HG03025 (cell line): Measurements from ENCODE around the gene NAB2.
"Not testable (repeated sequence)": the region's sequence is repeated elsewhere in the genome, so short reads cannot be mapped to it uniquely, and the experiment has no call there.

Experiments
- ATAC-seq: cut with Tn5 transposase; IDR thresholded peaks from one replicate; pipeline ENCODE4 v1.9.1; 2021; ENCODE audit warnings: mild to moderate bottlenecking, moderate library complexity; ENCODE audit not compliant: unreplicated experiment, low FRiP score

The NAB2 gene

DNA sequence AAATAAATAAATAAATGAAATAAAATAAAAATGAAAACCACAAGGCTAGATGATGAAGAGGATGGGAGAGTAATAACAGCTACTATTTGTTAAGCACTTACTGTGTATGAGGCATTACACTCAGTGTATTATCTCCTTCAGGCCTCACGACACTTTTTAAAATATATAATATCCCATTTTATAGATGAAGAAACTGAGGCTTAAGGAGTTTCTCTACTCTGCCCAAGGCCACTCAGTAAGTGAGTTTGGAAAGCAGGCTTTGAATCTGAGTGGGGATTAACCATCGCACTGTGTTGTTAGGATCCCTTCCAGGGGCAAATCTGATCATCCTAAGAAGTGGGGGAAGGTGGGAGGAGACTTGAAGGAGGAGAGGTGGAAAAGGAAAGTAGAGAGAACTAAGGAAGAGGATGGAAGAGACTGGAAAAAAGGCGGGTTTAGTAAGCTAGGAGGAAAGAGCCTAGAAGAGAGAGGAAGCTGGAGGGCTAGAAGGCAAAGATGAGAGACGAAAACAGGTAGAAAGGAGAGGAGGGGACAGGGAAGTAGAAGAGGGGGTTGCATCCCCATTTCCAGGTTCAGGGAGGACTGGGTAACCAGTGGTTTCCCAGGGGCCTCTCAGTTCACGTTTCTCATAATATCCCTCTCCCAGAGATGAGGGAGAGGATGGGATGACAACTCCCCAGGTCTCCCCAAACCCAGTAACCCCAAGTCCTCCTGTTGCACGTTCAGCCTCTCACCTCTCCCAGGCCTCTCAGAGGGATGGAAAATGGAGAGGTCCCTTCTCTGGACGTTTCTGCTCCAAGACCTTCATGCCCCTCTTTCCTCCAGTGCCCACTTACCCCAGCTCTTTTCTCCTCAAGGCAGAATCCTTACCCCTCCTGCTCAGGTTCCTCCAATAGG is 20.5 kb downstream of the NAB2 start:
- no peak for ATAC-seq

DNA sequence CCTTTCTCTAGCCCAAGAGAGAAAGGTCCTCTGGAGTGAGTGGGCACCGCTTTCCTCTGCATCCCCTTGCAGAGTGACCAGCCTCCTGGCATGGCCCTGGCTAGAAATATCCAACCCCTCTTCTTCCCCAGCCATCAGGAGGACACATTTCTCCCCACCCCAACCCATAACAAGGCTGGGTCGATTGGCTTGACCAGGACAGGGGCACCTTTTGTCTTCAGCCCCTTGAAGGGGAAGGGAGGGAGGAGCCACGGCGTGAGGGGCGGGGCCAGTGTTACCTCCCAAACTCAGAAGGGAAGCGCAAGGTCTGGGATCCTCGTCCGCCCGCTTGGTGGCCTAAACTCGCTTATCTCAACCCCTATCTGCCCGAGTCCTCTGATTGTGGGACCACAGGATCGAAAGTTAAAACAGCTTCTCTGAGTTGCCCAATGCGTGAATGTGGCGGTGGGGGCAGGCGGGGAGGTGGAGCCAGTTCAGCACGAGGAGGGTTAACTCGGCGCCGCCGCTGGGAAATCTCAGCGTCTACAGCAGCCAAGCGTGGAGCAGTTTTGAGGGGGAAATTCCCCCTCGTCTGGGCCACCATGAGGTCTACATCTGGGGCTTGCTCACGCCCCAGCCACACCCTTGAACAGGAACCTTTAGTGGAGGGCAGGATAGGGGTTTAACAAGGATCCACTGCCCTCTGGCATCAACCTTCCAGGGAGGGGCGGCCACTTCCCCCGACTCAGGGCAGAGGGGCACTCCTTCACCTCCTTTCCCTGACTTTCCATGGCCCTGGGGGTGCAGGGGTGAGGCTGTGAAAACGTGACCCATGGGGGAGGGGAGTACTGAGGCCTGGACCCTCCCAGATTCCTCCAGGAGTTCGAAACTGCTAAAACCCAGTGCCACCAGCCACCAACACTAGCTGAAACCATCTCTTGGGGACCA is 21.5 kb downstream of the NAB2 start:
- ATAC-seq = no peak

- ATAC-seq = peak; percentile 60
Observed at GRCh38 chr12:57111031-57111734, 22.3 kb downstream of the NAB2 start, which contains the start of gene STAT6. Gene STAT6, minus strand, starts transcription at chr12:57111362. Its CDS starts 3,084 bp downstream, at chr12:57108278.

- ATAC-seq = no peak
Observed at GRCh38 chr12:57112492-57113294, 23.8 kb downstream of the NAB2 start.

- no peak for ATAC-seq
Observed at GRCh38 chr12:57116580-57117281, 27.8 kb downstream of the NAB2 start.

GRCh38 chr12:57118711-57119271 is 29.9 kb downstream of the NAB2 start:
- no peak for ATAC-seq

DNA sequence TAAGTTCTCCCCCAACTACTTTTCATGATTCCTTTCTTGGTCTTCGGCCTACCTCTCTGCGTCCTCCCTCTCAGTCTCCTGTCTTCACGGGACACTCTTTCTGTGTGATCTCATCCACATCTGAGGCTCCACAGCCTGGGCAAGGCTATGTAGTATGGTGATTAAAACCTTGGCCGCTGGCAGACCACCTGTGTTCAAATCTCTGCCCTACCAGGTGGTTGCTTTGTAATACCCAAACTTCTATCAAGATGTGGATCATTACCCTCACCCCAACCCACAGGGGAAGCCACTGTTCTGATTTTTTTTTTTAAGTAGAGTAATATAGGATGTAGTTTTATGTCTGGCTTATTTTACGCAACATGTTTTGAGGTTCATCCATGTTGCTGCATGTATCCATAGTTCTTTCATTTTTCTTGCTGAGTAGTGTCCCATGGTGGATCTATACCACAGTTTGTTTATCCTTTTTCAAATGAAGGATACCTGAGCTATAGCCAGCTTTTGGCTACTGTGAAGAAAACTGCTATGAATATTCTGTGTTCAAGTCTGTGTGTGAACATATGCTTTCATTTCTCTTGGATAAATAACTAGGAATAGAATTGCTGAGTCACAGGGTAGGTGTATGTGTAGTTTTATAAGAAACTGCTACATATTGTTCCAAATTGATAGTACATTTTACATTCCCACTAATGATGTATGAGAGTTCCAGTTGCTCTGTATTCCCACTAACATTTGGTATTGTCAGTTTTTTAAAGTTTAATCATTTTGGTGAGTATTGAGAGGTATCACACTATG is 30.6 kb downstream of the NAB2 start:
- ATAC-seq = no peak

GRCh38 chr12:57120718-57121117 is 31.8 kb downstream of the NAB2 start:
- ATAC-seq = not testable (repeated sequence)

DNA sequence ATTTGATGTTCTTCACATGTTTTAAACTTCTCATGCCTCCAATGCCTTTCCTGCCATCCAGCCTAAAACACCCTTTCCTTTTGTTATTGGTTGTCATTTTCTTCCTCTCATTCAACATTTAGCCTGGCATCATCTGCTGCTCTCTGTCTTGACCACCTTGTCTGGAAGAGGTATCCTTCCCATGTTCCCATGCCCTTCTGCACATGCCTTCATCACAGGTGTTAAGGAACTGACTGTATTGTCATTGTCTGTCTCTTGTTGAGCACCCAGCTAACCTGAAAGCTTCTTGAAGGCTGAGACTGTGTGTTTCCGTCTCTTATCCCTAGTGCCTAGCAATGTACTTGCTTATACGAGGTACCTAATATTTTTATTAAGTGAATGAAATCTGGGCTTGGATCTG is 34.9 kb downstream of the NAB2 start:
- ATAC-seq = no peak

GRCh38 chr12:57124261-57124877 is 35.5 kb downstream of the NAB2 start:
- no peak for ATAC-seq

DNA sequence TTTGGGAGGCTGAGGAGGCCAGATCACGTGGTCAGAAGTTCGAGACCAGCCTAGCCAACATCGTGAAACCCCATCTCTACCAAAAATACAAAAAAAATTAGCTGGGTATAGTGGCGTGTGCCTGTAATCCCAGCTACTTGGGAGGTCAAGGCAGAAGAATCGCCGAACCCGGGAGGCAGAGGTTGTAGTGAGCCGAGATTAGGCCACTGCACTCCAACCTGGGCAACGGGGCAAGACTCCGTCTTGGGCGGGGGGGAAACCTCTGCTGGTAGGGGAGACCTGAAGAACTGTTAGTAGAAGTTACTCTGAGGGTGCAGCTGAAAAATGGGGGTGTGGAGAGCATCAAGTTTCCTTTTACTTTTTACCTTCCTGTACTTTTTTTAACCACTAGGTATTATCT is 37.1 kb downstream of the NAB2 start:
- no peak for ATAC-seq

- no peak for ATAC-seq
Observed at GRCh38 chr12:57126561-57126960, 37.6 kb downstream of the NAB2 start.

DNA sequence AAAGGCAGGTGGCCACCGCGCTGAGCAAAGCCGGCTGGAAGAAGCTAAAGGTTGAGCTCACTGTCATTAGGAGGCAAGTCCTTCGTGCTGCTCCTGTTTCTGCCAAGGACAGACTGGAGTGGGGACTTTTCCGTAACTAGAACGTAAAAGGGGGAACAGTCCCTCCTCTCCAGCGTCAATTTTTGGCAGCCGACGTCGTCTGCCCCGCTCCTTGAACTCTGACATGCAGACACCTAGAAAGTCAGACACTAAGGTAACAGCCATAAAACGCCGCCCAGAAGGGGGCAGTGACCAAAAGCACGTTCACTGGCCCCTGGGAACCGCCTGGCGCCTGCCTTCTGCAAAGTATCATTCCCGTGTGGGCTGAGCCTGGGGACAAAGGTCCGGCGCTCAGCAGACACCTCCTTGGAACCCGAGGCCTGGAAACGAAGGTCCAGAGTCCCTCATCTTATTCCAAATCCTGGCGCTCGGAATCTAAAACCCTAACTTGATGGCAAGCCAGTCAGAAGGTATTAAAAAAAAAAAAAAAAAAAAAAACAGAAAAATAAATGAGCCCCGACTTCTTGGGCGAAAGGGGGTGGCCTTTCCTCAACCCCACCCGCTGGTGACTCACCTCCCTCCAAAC is 38.3 kb downstream of the NAB2 start:
- ATAC-seq = no peak

- ATAC-seq = no peak
Observed at GRCh38 chr12:57127726-57128518, 39.0 kb downstream of the NAB2 start, which contains the start of gene LRP1. Gene LRP1, plus strand, starts transcription at chr12:57128483. Its CDS starts 482 bp downstream, at chr12:57128965.

- no peak for ATAC-seq
Observed at GRCh38 chr12:57128519-57129247, 39.8 kb downstream of the NAB2 start.
